ENCODE results near the gene TUBA1B. TPM values are rescaled to one million over a fixed set of nuclear protein-coding genes. Genes with fewer than 3 reads are reported as not detected.

The TUBA1B gene
- total and polyA plus RNA-seq, 2 of the 13 experiments (the other 11 are each of a cell fraction or from before 2014, with no cell fraction given) = 1,275 to 1,353 TPM

DNA sequence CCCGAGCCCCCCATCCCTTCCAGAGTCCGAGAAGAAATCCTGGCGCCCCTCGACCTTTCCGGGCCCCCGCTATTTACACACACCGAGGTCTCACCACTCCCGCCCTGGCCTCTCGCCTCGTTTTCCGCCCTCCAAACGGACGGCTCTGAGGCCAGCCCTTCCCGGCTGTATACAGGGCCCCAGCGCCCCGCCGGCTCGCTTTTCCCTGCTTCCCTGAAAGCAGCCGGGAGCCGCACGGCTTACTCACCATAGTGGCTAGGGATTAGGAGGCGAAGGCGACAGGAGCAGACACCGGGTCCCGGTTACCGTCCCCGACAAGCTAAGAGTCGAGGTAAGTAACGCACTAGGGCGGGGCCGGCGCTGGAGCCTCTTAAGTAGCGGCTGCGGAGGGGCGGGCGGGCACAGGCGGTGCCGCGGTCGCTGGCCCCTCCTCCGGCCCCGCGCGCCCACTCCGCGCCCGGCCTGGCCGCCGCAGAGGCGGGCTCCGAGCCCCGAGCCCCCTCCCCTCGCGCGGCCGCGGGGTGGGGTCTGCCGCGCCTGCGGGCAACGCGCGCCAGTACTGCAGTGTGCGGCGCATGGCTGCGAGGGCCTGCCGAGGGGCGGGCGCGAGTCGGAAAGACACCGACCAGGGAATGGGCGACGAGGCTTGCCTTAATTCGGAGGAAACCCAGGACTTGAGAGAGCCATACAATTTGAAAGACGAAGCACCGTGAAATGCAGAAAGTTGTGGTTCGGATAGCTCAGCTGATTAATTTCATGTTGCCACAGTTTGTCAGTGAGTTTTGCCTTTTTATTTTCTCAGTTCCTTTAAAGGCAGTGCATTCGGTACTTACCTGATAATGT lies at the start of gene TUBA1B (continued):
- 0 out of 2 replicates have a peak, but pooled peaks have one; percentile 13 for TF ChIP-seq ZHX1 (CRISPR knock-in tag; IDR thresholded peaks at IDR 0.05; ENCODE audit: low read depth)
- TF ChIP-seq ZNF749 (CRISPR knock-in tag; IDR thresholded peaks at IDR 0.05; ENCODE audit: borderline replicate concordance) = peak; percentile 80
- TF ChIP-seq TCF7L2 (IDR thresholded peaks at IDR 0.05; ENCODE audit: low read depth, low read length) = no peak
- no peak for TF ChIP-seq ZBTB34 (CRISPR knock-in tag; IDR thresholded peaks at IDR 0.05)
- no peak; the same call in 1 of the 2 replicates for TF ChIP-seq ZNF547 (CRISPR knock-in tag; IDR thresholded peaks at IDR 0.05)
- TF ChIP-seq, protein P1, sequence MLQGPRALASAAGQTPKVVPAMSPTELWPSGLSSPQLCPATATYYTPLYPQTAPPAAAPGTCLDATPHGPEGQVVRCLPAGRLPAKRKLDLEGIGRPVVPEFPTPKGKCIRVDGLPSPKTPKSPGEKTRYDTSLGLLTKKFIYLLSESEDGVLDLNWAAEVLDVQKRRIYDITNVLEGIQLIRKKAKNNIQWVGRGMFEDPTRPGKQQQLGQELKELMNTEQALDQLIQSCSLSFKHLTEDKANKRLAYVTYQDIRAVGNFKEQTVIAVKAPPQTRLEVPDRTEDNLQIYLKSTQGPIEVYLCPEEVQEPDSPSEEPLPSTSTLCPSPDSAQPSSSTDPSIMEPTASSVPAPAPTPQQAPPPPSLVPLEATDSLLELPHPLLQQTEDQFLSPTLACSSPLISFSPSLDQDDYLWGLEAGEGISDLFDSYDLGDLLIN (CRISPR knock-in tag; IDR thresholded peaks at IDR 0.05; ENCODE audit: borderline replicate concordance) = no peak
- no peak for TF ChIP-seq ESRRA (CRISPR knock-in tag; IDR thresholded peaks at IDR 0.05; ENCODE audit: low read depth)
- TF ChIP-seq ELF3 (CRISPR knock-in tag; IDR thresholded peaks at IDR 0.05) = peak; percentile 54; the same call in 1 of the 2 replicates
- no peak; the same call in 1 of the 2 replicates for TF ChIP-seq ZMYM4 (CRISPR knock-in tag; IDR thresholded peaks at IDR 0.05)
- TF ChIP-seq SKI (IDR thresholded peaks at IDR 0.05; ENCODE audit: partially characterized antibody) = peak; percentile 30
- TF ChIP-seq, protein P2, sequence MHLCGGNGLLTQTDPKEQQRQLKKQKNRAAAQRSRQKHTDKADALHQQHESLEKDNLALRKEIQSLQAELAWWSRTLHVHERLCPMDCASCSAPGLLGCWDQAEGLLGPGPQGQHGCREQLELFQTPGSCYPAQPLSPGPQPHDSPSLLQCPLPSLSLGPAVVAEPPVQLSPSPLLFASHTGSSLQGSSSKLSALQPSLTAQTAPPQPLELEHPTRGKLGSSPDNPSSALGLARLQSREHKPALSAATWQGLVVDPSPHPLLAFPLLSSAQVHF (CRISPR knock-in tag; IDR thresholded peaks at IDR 0.05) = no peak
- no peak for TF ChIP-seq ZBTB21 (CRISPR knock-in tag; IDR thresholded peaks at IDR 0.05)
- TF ChIP-seq RXRB (CRISPR knock-in tag; IDR thresholded peaks at IDR 0.05; ENCODE audit: borderline replicate concordance) = no peak
- TF ChIP-seq TFAP4 (IDR thresholded peaks at IDR 0.05; ENCODE audit: borderline replicate concordance, low read depth) = no peak
- TF ChIP-seq ZNF510 (CRISPR knock-in tag; IDR thresholded peaks at IDR 0.05; ENCODE audit: low read depth) = no peak; the same call in 1 of the 2 replicates
- TF ChIP-seq ZNF670 (CRISPR knock-in tag; IDR thresholded peaks at IDR 0.05; ENCODE audit: borderline replicate concordance) = 0 out of 2 replicates have a peak, but pooled peaks have one; percentile 40
- no peak for TF ChIP-seq SMYD3 (CRISPR knock-in tag; IDR thresholded peaks at IDR 0.05)
- 0 out of 2 replicates have a peak, but pooled peaks have one; percentile 3 for TF ChIP-seq ZNF629 (CRISPR knock-in tag; conservative IDR thresholded peaks at IDR 0.05)
- TF ChIP-seq BCL6 (CRISPR knock-in tag; IDR thresholded peaks at IDR 0.05) = peak; percentile 23; the same call in 1 of the 2 replicates
- no peak for TF ChIP-seq CHD4 (IDR thresholded peaks at IDR 0.05; ENCODE audit: borderline replicate concordance, low read length)
- no peak for TF ChIP-seq SMARCC2 (IDR thresholded peaks at IDR 0.05)
- peak; percentile 78; the same call in 1 of the 2 replicates for TF ChIP-seq ZNF772 (CRISPR knock-in tag; IDR thresholded peaks at IDR 0.05)
- TF ChIP-seq ZNF607 (CRISPR knock-in tag; IDR thresholded peaks at IDR 0.05; ENCODE audit: borderline replicate concordance) = no peak
